OCI-LY1 (cell line): ENCODE measurements around the gene CNEP1R1.

Experiments used
- CTCF ChIP-seq: fragments of 200-600 bp; sonication (generic), shearing (Covaris generic); IDR thresholded peaks from 2 replicates; pipeline ENCODE4 v1.5.1; 2017; ENCODE audit warnings: mild to moderate bottlenecking, antibody characterized with exemption, low read length, moderate library complexity, mixed read lengths
- EZH2 ChIP-seq: fragments of 200-600 bp; sonication (generic), shearing (Covaris generic); IDR thresholded peaks from 2 replicates; pipeline ENCODE4 v1.8.0; 2017; ENCODE audit warnings: borderline replicate concordance, mixed run types, mild to moderate bottlenecking, antibody characterized with exemption, low read length, moderate library complexity, mixed read lengths

- no peak for TF ChIP-seq EZH2
- no peak for TF ChIP-seq CTCF
Observed at GRCh38 chr16:50040710-50041109, 15.7 kb downstream of the CNEP1R1 start.
